Inferior parietal cortex (tissue), 1 donor: ENCODE results near the gene OAS1.

Experiments used
- DNase-seq: peaks from one replicate; pipeline ENCODE4 v3.0.0-alpha.2; 2016; ENCODE audit errors: extremely low spot score

Gene OAS1

GRCh38 chr12:112965643-112966042, 58.9 kb downstream of the OAS1 start:
- DNase-seq: no peak

DNA sequence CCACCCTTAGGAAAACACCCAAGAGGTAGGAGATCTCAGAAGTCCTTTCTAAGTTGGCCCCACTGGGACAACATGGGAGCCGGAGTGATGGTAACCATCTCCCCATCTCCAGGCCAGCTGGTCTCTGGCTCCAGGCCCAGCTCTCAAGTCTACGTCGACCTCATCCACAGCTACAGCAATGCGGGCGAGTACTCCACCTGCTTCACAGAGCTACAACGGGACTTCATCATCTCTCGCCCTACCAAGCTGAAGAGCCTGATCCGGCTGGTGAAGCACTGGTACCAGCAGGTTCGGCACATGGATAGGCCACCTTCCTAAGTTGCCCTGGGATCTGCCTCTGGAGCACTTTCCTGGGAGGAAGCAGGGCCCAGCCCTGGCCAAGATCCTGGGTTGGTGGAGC, 60.5 kb downstream of the OAS1 start:
- no peak for DNase-seq

- no peak for DNase-seq
Measured at GRCh38 chr12:112967858-112968257, 61.1 kb downstream of the OAS1 start.
